HG02943 (cell line): ENCODE results near the gene UBE2K.
"Not testable (repeated sequence)": the region's sequence is repeated elsewhere in the genome, so short reads cannot be mapped to it uniquely, and the experiment has no call there.

ENCODE experiments used
- ATAC-seq: cut with Tn5 transposase; IDR thresholded peaks from one replicate; pipeline ENCODE4 v1.9.1; 2021; ENCODE audit warnings: mild to moderate bottlenecking, low read depth, moderate library complexity; ENCODE audit not compliant: unreplicated experiment

The UBE2K gene

GRCh38 chr4:39786838-39787237 is 88.9 kb downstream of the UBE2K start:
- ATAC-seq, result no peak

DNA sequence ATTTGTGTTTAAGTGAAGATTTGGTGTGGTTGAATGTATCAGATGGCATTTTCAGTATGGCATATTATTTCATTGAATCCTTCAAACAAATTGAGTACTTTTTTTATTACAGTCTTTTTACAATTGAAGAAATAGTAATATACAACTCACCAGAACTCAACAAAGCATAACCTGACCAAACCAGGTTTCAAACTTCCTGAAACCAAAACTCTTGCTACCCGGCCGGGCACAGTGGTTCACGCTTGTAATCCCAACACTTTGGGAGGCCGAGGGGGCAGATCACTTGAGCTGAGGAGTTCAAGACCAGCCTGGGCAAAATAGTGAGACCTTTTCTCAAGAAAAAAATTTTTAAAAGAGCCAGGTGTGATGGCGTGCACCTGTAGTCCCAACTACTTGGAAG is 94.2 kb downstream of the UBE2K start:
- no peak for ATAC-seq

DNA sequence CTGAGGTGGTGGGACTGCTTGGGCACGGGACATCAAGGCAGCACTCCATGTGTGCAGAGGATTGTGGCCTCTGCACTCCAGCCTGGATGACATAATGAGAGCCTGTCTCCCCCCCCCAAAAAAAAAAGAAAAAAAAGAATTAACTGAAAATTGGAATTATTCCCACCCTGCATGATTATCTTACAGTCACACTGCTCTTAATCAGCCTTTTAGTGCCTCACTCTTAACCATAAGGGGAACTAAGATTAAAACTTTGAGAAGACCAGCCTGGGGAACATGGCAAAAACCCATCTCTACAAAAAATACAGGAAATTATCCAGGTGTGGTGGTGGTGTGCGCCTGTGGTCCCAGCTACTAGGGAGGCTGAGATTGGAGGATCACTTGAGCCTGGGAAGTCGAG is 94.6 kb downstream of the UBE2K start:
- no peak for ATAC-seq

GRCh38 chr4:39792976-39793375 is 95.0 kb downstream of the UBE2K start:
- ATAC-seq, result not testable (repeated sequence)

- no peak for ATAC-seq
Measured at GRCh38 chr4:39802005-39802404, 104.1 kb downstream of the UBE2K start.

DNA sequence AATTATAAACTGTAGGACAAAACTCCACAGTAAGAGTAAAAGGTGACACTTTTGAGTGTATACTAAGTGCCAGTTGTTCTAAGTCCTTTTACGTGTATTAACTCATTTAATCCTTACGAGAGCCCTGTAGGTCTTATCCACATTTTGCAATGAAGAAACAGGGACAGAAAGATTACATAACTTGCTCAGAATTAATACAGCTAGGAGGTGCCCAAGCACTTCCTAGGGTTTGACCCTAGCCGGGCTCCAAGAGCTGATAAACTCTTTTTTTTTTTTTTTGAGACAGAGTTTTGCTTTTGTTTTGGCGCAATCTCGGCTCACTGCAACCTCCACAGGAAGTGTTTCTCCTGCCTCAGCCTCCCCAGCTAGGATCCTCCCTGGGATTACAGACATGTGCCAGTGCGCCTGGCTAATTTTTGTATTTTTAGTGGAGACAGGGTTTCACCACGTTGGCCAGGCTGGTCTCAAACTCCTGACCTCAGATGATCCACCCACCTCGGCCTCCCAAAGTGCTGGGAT is 110.4 kb downstream of the UBE2K start:
- ATAC-seq, result no peak

- no peak for ATAC-seq
Measured at GRCh38 chr4:39812500-39812899, 114.6 kb downstream of the UBE2K start.

GRCh38 chr4:39813033-39813432 is 115.1 kb downstream of the UBE2K start:
- not testable (repeated sequence) for ATAC-seq

DNA sequence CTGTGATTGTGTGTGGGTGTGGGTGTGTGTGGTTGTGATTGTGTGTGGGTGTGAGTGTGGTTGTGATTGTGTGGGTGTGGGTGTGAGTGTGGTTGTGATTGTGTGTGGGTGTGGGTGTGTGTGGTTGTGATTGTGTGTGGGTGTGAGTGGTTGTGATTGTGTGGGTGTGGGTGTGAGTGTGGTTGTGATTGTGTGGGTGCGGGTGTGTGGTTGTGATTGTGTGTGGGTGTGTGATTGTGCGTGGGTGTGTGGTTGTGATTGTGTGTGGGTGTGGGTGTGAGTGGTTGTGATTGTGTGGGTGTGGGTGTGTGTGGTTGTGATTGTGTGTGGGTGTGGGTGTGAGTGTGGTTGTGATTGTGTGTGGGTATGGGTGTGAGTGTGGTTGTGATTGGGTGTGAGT is 115.8 kb downstream of the UBE2K start:
- not testable (repeated sequence) for ATAC-seq

GRCh38 chr4:39814403-39815185 is 116.7 kb downstream of the UBE2K start:
- ATAC-seq, result no peak

- ATAC-seq, result no peak
Measured at GRCh38 chr4:39818646-39819045, 120.7 kb downstream of the UBE2K start.

DNA sequence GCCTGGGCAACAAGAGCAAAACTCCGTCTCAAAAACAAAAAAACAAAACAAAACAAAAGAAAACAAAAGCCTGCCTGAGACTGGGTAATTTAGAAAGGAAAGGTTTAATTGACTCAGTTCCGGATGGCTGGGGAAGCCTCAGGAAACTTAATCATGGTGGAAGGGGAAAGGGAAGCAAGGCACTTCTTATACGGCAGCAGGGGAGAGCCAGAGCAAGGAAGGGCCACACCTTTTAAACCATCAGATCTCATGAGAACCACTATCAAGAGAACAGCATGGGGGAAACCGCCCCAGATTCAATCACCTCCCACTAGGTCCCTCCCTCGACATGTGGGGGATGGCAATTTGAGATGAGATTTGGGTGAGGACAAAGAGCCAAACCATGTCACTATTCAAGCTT is 122.2 kb downstream of the UBE2K start:
- ATAC-seq, result no peak

GRCh38 chr4:39821951-39822350 is 124.0 kb downstream of the UBE2K start:
- no peak for ATAC-seq

DNA sequence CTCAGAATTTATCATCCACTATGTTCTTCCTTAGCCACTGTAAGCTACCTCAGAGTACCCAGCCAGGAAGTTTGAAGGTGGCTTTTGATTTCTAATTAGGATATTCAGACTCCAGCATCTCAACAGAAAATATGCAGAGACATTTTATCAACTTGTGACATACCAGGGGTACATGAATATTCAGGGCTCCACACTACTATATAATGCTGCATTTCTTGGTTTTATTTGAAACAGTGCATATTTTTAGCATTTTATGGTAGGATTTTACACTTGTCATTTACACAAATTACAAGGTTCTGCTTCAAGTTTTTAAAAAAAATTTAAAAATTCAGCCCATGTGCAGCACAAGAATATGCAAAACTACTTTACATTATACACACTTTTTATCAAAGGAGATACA is 124.7 kb downstream of the UBE2K start:
- no peak for ATAC-seq

- ATAC-seq, result no peak
Measured at GRCh38 chr4:39823191-39823590, 125.3 kb downstream of the UBE2K start.

DNA sequence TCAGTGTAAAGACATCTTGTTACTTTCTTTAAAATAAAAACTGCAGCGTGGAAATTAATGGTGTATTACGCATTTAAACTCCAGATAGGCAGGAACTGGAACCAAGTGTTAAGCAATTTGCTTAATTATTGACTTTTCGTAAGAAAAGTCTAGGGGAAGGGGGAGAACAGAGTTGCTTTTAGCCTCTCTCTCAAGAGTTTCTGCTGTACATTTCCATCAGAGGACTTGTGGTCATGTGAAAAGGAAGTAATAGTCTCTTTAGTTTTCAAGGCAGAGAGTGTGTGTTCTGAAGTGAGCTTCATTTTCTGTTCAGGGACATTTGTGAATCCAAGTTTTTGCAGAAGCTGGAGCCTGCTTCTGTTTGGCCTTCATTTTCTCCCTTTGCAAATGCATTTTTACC is 127.2 kb downstream of the UBE2K start:
- no peak for ATAC-seq

DNA sequence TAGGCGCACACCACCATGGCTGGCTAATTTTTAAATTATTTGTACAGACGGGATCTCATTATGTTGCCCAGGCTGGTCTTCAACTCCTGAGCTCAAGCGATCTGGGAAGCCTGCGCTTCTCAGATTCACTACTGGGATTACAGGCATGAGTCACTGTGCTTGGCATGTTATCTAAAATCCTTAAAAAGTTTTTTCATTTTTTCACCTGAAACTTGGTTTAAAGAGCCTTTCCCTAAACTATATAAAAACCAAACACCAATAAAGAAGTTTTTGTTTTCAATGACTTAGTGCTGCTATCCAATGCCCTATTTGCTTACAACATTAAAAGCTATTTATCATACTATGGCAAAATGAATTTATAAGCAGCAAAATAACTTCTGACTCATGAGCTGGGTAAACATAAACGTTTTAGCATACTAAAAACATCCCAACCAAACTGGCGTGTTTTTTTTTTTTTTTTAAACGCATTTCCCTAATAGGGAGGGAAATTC is 127.8 kb downstream of the UBE2K start:
- ATAC-seq, result no peak
